HepG2 (cell line): Measurements from ENCODE around the gene ZNF582. TPM values are rescaled to one million over a fixed set of nuclear protein-coding genes. Genes with fewer than 3 reads are reported as not detected.

ENCODE experiments used
- FOXP1 ChIP-seq, 2 experiments: fragments of 450-650 bp in 1 of 2; IDR thresholded peaks; 2 replicates each; pipeline ENCODE4 v1.6.1; 2017 to 2018; ENCODE audit warnings: antibody characterized with exemption in 1 of 2
- HIC2 ChIP-seq: sonication (generic); formaldehyde crosslinking; IDR thresholded peaks from 2 replicates; pipeline ENCODE4 v1.9.0; 2022; ENCODE audit warnings: low read depth, missing genetic modification reagents
- HNRNPL ChIP-seq: fragments of 200-400 bp; formaldehyde crosslinking; IDR thresholded peaks from 2 replicates; pipeline ENCODE4 v1.6.1; 2017; ENCODE audit warnings: mild to moderate bottlenecking, low read depth, low read length
- KAT2B ChIP-seq: fragments of 150-350 bp; IDR thresholded peaks from 2 replicates; pipeline ENCODE4 v1.6.1; 2014; ENCODE audit warnings: low read depth, low read length, borderline replicate concordance
- MED8 ChIP-seq: sonication (generic); formaldehyde crosslinking; IDR thresholded peaks from 2 replicates; pipeline ENCODE4 v1.8.1; 2023; ENCODE audit warnings: mild to moderate bottlenecking, missing genetic modification reagents; ENCODE audit not compliant: insufficient replicate concordance
- MTA1 ChIP-seq: sonication (generic); formaldehyde crosslinking; IDR thresholded peaks from 2 replicates; pipeline ENCODE4 v1.4.0; 2020; ENCODE audit warnings: missing genetic modification reagents, mild to moderate bottlenecking, borderline replicate concordance
- PITX1 ChIP-seq: sonication (generic); formaldehyde crosslinking; IDR thresholded peaks from 2 replicates; pipeline ENCODE4 v1.5.1; 2020; ENCODE audit warnings: mild to moderate bottlenecking, missing genetic modification reagents
- REST ChIP-seq, 2 experiments: IDR thresholded peaks; 2 replicates each; pipeline ENCODE4 v1.6.1; 2011 to 2012; ENCODE audit warnings: low read length in 2 of 2, borderline replicate concordance in 1 of 2, low read depth in 1 of 2, mild to moderate bottlenecking in 1 of 2, moderate library complexity in 1 of 2
- RORA ChIP-seq: sonication (generic); formaldehyde crosslinking; IDR thresholded peaks from 2 replicates; pipeline ENCODE4 v1.5.0; 2020; ENCODE audit warnings: mild to moderate bottlenecking, missing genetic modification reagents, moderate library complexity
- SIN3A ChIP-seq: IDR thresholded peaks from 2 replicates; pipeline ENCODE4 v1.6.1; 2011; ENCODE audit warnings: low read depth, mild to moderate bottlenecking, control low read depth, low read length, borderline replicate concordance
- ZMYM4 ChIP-seq: sonication (generic); formaldehyde crosslinking; IDR thresholded peaks from 2 replicates; pipeline ENCODE4 v1.8.1; 2023; ENCODE audit warnings: mild to moderate bottlenecking, missing genetic modification reagents
- ZNF142 ChIP-seq: sonication (generic); formaldehyde crosslinking; IDR thresholded peaks from 2 replicates; pipeline ENCODE4 v1.4.0; 2020; ENCODE audit warnings: missing genetic modification reagents
- ZNF207 ChIP-seq: fragments of 450-650 bp; IDR thresholded peaks from 2 replicates; pipeline ENCODE4 v1.6.1; 2016; ENCODE audit warnings: antibody characterized with exemption, borderline replicate concordance
- ZNF704 ChIP-seq: sonication (generic); formaldehyde crosslinking; IDR thresholded peaks from 2 replicates; pipeline ENCODE4 v1.8.1; 2023; ENCODE audit warnings: mild to moderate bottlenecking, inconsistent platforms, moderate library complexity, missing genetic modification reagents, borderline replicate concordance
- ZSCAN12 ChIP-seq: sonication (generic); formaldehyde crosslinking; IDR thresholded peaks from 2 replicates; pipeline ENCODE4 v1.9.0; 2021; ENCODE audit warnings: mild to moderate bottlenecking, missing genetic modification reagents
- polyA plus RNA-seq, 8 experiments: library from polyadenylated mRNA; depleted of rRNA in 3 of 8; stranded (reverse) in 7 of 8; unstranded in 1 of 8; fragments of >200 nt; fragmentation: Illumina TruSeq in 4 of 8; extraction: Trizol in 4 of 8; gene quantifications; 2 replicates each; pipeline versions ENCODE4 v1.2.1 to v1.2.3, GENCODE V29; 2011 to 2016; ENCODE audit warnings: low read depth in 4 of 8, missing spikeins in 1 of 8, mixed read lengths in 1 of 8; ENCODE audit not compliant: insufficient read depth in 1 of 8
- total RNA-seq, 5 experiments: library from RNA; depleted of rRNA; stranded (reverse); fragments of >200 nt; fragmentation: Illumina TruSeq; extraction: Trizol; gene quantifications; 2 replicates each; pipeline ENCODE4 v1.2.3, GENCODE V29; 2016; ENCODE audit warnings: low read depth in 1 of 5

The ZNF582 gene
- total and polyA plus RNA-seq, 2 of the 13 experiments (the other 11 are each of a cell fraction or from before 2014, with no cell fraction given), result 0.83 to 1.6 TPM

- TF ChIP-seq REST (IDR thresholded peaks at IDR 0.05; ENCODE audit: borderline replicate concordance in 1 of 2, low read depth in 1 of 2, low read length in 2 of 2), result no peak
- no peak for TF ChIP-seq HNRNPL
- TF ChIP-seq FOXP1 (IDR thresholded peaks at IDR 0.05), result no peak
- TF ChIP-seq FOXP1 (CRISPR knock-in tag; IDR thresholded peaks at IDR 0.05), result no peak
- no peak for TF ChIP-seq ZSCAN12 (CRISPR knock-in tag)
- no peak for TF ChIP-seq PITX1
- no peak for TF ChIP-seq KAT2B
- TF ChIP-seq HIC2 (CRISPR knock-in tag), result no peak
- TF ChIP-seq RORA, result no peak
- TF ChIP-seq MED8 (CRISPR knock-in tag), result no peak
- TF ChIP-seq SIN3A, result no peak
- no peak for TF ChIP-seq ZNF207
- TF ChIP-seq MTA1, result no peak
- TF ChIP-seq ZNF142 (CRISPR knock-in tag), result 0 out of 2 replicates have a peak, but pooled peaks have one; percentile 46
- peak; percentile 17; the same call in 1 of the 2 replicates for TF ChIP-seq ZMYM4
- TF ChIP-seq ZNF704, result peak; percentile 95; the same call in 1 of the 2 replicates
These were observed 10.7 kb upstream of the ZNF582 start, which contains the start of gene ZNF583 (continued) for GRCh38 chr19:56403764-56404704.
